Heart left ventricle (tissue), 16 donors: ENCODE measurements around the gene USP2. TPM values are rescaled to one million over a fixed set of nuclear protein-coding genes. Genes with fewer than 3 reads are reported as not detected.

Experiments used
- ATAC-seq, 4 donors: fragments of 200-7000 bp; cut with Tn5 transposase; one replicate each; pipeline ENCODE4 v1.9.1; 2020 to 2022; ENCODE audit warnings: moderate library complexity in 4 of 4, mild to moderate bottlenecking in 3 of 4, moderate number of reproducible peaks in 1 of 4
- DNase-seq, 5 donors: peaks; one replicate each; pipeline ENCODE4 v3.0.0-alpha.2; 2020
- H3K27ac ChIP-seq, 12 donors: fragments of 200-600 bp; sonication (generic) in 4 of 12; one replicate each; pipeline versions ENCODE4 v1.5.0 to v1.8.0; 2016 to 2022; ENCODE audit warnings: mild to moderate bottlenecking in 2 of 12
- H3K27me3 ChIP-seq, 9 donors: fragments of 200-600 bp; sonication (generic) in 2 of 9; one replicate each; pipeline versions ENCODE4 v1.5.1 to v1.8.0; 2016 to 2022; ENCODE audit warnings: mild to moderate bottlenecking in 3 of 9
- H3K36me3 ChIP-seq, 9 donors: fragments of 200-600 bp; sonication (generic) in 2 of 9; one replicate each; pipeline versions ENCODE4 v1.5.0 to v1.8.0; 2018 to 2022; ENCODE audit warnings: mild to moderate bottlenecking in 2 of 9
- H3K4me1 ChIP-seq, 12 donors: fragments of 200-600 bp; sonication (generic) in 4 of 12; one replicate each; pipeline versions ENCODE4 v1.5.0 to v1.8.0; 2016 to 2022; ENCODE audit warnings: mild to moderate bottlenecking in 3 of 12
- H3K4me3 ChIP-seq, 12 donors: fragments of 200-600 bp; sonication (generic) in 4 of 12; one replicate each; pipeline versions ENCODE4 v1.5.0 to v1.8.0; 2017 to 2022; ENCODE audit warnings: mild to moderate bottlenecking in 9 of 12, moderate library complexity in 4 of 12
- H3K9me3 ChIP-seq, 12 donors: fragments of 200-600 bp; sonication (generic) in 4 of 12; one replicate each; pipeline versions ENCODE4 v1.5.0 to v1.8.0; 2016 to 2022; ENCODE audit warnings: mild to moderate bottlenecking in 1 of 12
- CTCF ChIP-seq, 12 donors: fragments of 200-600 bp; sonication (generic) in 4 of 12; IDR thresholded peaks; one replicate each; pipeline versions ENCODE4 v1.5.0 to v1.8.0; 2018 to 2022; ENCODE audit warnings: antibody characterized with exemption in 12 of 12, mild to moderate bottlenecking in 5 of 12
- POLR2A ChIP-seq, 2 donors: fragments of 450-650 bp; IDR thresholded peaks; one replicate each; pipeline ENCODE4 v1.6.1; 2017; ENCODE audit warnings: antibody characterized with exemption in 2 of 2, mild to moderate bottlenecking in 2 of 2, moderate library complexity in 2 of 2
- WGBS, 4 donors: extraction: QIAGEN DNeasy Blood & Tissue Kit in 2 of 4; methylation state at CpG; one replicate each; pipeline versions ENCODE4 v1.1.5 to v1.1.7; 2013 to 2018; 5-methylcytosine and 5-hydroxymethylcytosine counted together
- intact Hi-C, 10 donors: fragments of 100-400 bp; cut with DNase I; formaldehyde crosslinking; loops; one replicate each; pipeline versions ENCODE4 v1.11.1 to v1.14.2; 2022
- polyA plus RNA-seq, 2 donors: library from polyadenylated mRNA; stranded (reverse); fragments of 200-250 nt; gene quantifications; one replicate each; pipeline ENCODE4 v1.2.3, GENCODE V29; 2013
- total RNA-seq, 9 donors: library from RNA; depleted of rRNA in 2 of 9; stranded (reverse); fragments of >200 nt in 2 of 9; fragmentation: NEBNext Ultra II Directional in 3 of 9; extraction: Animal tissue kit (Norgen Biotek cat#: 25700) in 3 of 9; gene quantifications; one replicate each; pipeline versions ENCODE4 v1.1.0 to v1.2.4, GENCODE V29; 2016 to 2023
- donor health status: ischemic (EF 13 %, LVEDD 7.1; RV severe dilation, severe dysfunction).
- donor health status: healthy with polysubstance abuse.
- donor health status: DM: no; HTN: yes; CAD: no.
- donor health status: DM: no; HTN: no; CAD: no.
- donor health status: ischemic (EF 25% LVEDD 6.9; RV normal size, moderate dysfunction).
- donor health status: ischemic (EF 25% LVEDD 5.7; RV mildly dilated, moderate dysfunction).
- donor health status: healthy.
- donor health status: DM: yes; HTN: yes; CAD: no.
- donor health status: ischemic (EF 35%, LVEDD 5.7; RV mildly dilated, moderate dysfunction).
- donor health status: nonischemic (EF 11% LVEDD 7.7; RV severe dilation, severe dysfunction).
- donor health status: DM: yes; HTN: yes; CAD: no.
- donor health status: PGD.
- donor health status: ischemic (EF 29% LVEDD 5.4; RV normal size, mild dysfunction).
- donor health status: nonischemic (EF 23%, LVEDD 6.1; RV moderate dilation, normal function).

The USP2 gene
- total and polyA plus RNA-seq, 11 donors: 53.7 to 138 (median 108) TPM

GRCh38 chr11:119314726-119315125 lies 66.8 kb downstream of the USP2 start:
- no peak for ATAC-seq
- WGBS, 4 donors: 71 to 85% (median 78%) methylated on average over 14 to 18 of the region's 18 CpGs
- DNase-seq: no peak
- H3K27me3 ChIP-seq: peaks cover 0 to 33% (median 0%) of the 10 kb centered on the region in 9 donors
- H3K27ac ChIP-seq: peak overlapping the region in 11 of 12 donors; percentile 86 to 99 (median 95)
- peaks cover 0 to 53% (median 33%) of the 10 kb centered on the region in 9 donors for H3K36me3 ChIP-seq
- H3K9me3 ChIP-seq: no peaks in the 10 kb centered on the region
- intact Hi-C loops: loop anchor here in 3 of 10 donors (5.0 to 10.0 kb wide), 3 partner anchors 167 to 212 kb away; partner anchors contain the start of genes ABCG4 (in 1 of the 3) and DPAGT1 (in 1 of the 3)
- TF ChIP-seq POLR2A (IDR thresholded peaks at IDR 0.05): no peak
- TF ChIP-seq CTCF (IDR thresholded peaks at IDR 0.05): no peak
- H3K4me3 ChIP-seq: peak overlapping the region in 11 of 12 donors; percentile 6 to 86 (median 74)
- H3K4me1 ChIP-seq: peaks cover 0 to 59% (median 38%) of the 10 kb centered on the region in 12 donors

GRCh38 chr11:119310682-119311052 lies 70.8 kb downstream of the USP2 start:
- TF ChIP-seq POLR2A (IDR thresholded peaks at IDR 0.05) (no peak), CTCF (IDR thresholded peaks at IDR 0.05) (no peak)
- DNase-seq (peak in 1 of 5 donors; percentile 64), ATAC-seq (peak in 1 of 4 donors; percentile 10)
- Histone ChIP-seq H3K27me3 (peaks cover 0 to 12% (median 0%) of the 10 kb centered on the region in 9 donors), H3K36me3 (peaks cover 0 to 89% (median 70%) of the 10 kb centered on the region in 9 donors), H3K4me3 (no peak overlapping the region), H3K27ac (peak overlapping the region in 4 of 12 donors; percentile 9 to 43 (median 34)), H3K4me1 (peaks cover 0 to 22% (median 12%) of the 10 kb centered on the region in 12 donors), H3K9me3 (no peaks in the 10 kb centered on the region)
- intact Hi-C loops: loop anchor here in 1 of 10 donors (10.0 kb wide), 1 partner anchor 196 kb away; no protein-coding TSS in a partner anchor
- 55 to 80% (median 75%) methylated on average over 13 to 20 of the region's 20 CpGs for WGBS, 4 donors

- whole genome bisulfite sequencing, 4 donors: 79 to 82% (median 82%) methylated on average over 17 of the region's 17 CpGs
Measured at GRCh38 chr11:119309953-119310681, 71.4 kb downstream of the USP2 start.

More at GRCh38 chr11:119309953-119310681, 71.4 kb downstream of the USP2 start:
- Histone ChIP-seq H3K27me3 (peaks cover 0 to 7% (median 0%) of the 10 kb centered on the region in 9 donors), H3K36me3 (peaks cover 0 to 89% (median 73%) of the 10 kb centered on the region in 9 donors), H3K4me3 (no peak overlapping the region), H3K4me1 (peaks cover 0 to 17% (median 8%) of the 10 kb centered on the region in 12 donors), H3K9me3 (no peaks in the 10 kb centered on the region), H3K27ac (peak overlapping the region in 2 of 12 donors; percentile 33 to 34)
- no peak for DNase-seq
- no peak for ATAC-seq
- intact Hi-C loops: loop anchor here in 1 of 10 donors (10.0 kb wide), 1 partner anchor 195 kb away; no protein-coding TSS in a partner anchor
- TF ChIP-seq CTCF (IDR thresholded peaks at IDR 0.05): no peak
- TF ChIP-seq POLR2A (IDR thresholded peaks at IDR 0.05): no peak
